ENCODE measurements around the gene RAE1. TPM values are rescaled to one million over a fixed set of nuclear protein-coding genes. Genes with fewer than 3 reads are reported as not detected.

The RAE1 gene
- total and polyA plus RNA-seq, 2 of the 4 experiments (the other 2 are of a cell fraction) = 32.8 to 80.5 TPM

GRCh38 chr20:57428324-57429158, 77.5 kb downstream of the RAE1 start:
- ATAC-seq (ENCODE audit: low read depth) (no peak), DNase-seq (no peak)
- Histone ChIP-seq H3K9me1 (ENCODE audit: insufficient read depth, low read length) (no peaks in the 10 kb centered on the region), H2AFZ (replicated peaks; ENCODE audit: low read length, poor library complexity) (peak overlapping the region; percentile 3), H2AK9ac (replicated peaks; ENCODE audit: low read depth, low read length, poor library complexity) (no peak overlapping the region), H3K23ac (ENCODE audit: low read depth, low read length) (no peak overlapping the region), H2BK5ac (ENCODE audit: low read depth, low read length, poor library complexity, severe bottlenecking) (no peak overlapping the region), H3K36me3 (ENCODE audit: control insufficient read depth, insufficient read depth, low read length) (no peaks in the 10 kb centered on the region), H4K5ac (ENCODE audit: low read depth, low read length) (no peak overlapping the region), H2BK120ac (ENCODE audit: low read depth, low read length) (no peak overlapping the region), H2BK15ac (ENCODE audit: low read depth, low read length) (no peak overlapping the region), H3K9me3 (ENCODE audit: control insufficient read depth, insufficient read depth, low read length) (no peaks in the 10 kb centered on the region), H3K4me3 (ENCODE audit: insufficient read depth, low read depth, low read length) (no peak overlapping the region), H2AK5ac (ENCODE audit: low read depth, low read length) (no peak overlapping the region), H3K4me1 (ENCODE audit: control insufficient read depth, insufficient read depth, low read length) (no peaks in the 10 kb centered on the region), H3K14ac (replicated peaks; ENCODE audit: low read depth, low read length) (no peak overlapping the region), H3K18ac (ENCODE audit: low read depth, low read length) (no peak overlapping the region), H2BK20ac (ENCODE audit: low read depth, low read length) (no peak overlapping the region), H4K91ac (ENCODE audit: insufficient read depth, low read depth, low read length) (no peak overlapping the region), H3K9ac (ENCODE audit: low read depth, low read length) (no peak overlapping the region), H3K4me2 (ENCODE audit: low read depth, low read length) (no peak overlapping the region), H3K79me1 (ENCODE audit: low read depth in 1 of 2, low read length in 2 of 2) (no peaks in the 10 kb centered on the region), H3K4ac (ENCODE audit: low read depth, low read length) (no peak overlapping the region), H4K8ac (ENCODE audit: low read depth in 2 of 2, low read length in 2 of 2) (no peak overlapping the region), H3K56ac (ENCODE audit: extremely low read depth, insufficient read depth, low read length) (no peak overlapping the region), H3K27ac (ENCODE audit: insufficient read depth, low read length) (no peak overlapping the region), H3K27me3 (ENCODE audit: control insufficient read depth, insufficient read depth, low read length) (peaks cover 5% of the 10 kb centered on the region; the same call in 1 of the 2 replicates), H4K20me1 (ENCODE audit: insufficient read depth, low read length) (no peaks in the 10 kb centered on the region)
- POLR2A ChIA-PET (ENCODE audit: unreplicated experiment) = no interaction called here
- dilution Hi-C loops (cut with HindIII; ENCODE audit: low sequenced_read_pairs, unreplicated experiment) (no loop called here), in situ Hi-C loops (cut with MboI; ENCODE audit: low sequenced_read_pairs) (no loop called here), intact Hi-C loops (cut with micrococcal nuclease) (no loop called here)
- CTCF ChIA-PET = interaction anchor here (0.6 kb wide), 1 partner anchor 67 kb away, joined by 5 read pairs; no protein-coding TSS in a partner anchor
- TF ChIP-seq RAD21 (IDR thresholded peaks at IDR 0.05; ENCODE audit: low read length) (no peak), CEBPB (IDR thresholded peaks at IDR 0.05; ENCODE audit: low read depth, low read length) (no peak), POLR2A (IDR thresholded peaks at IDR 0.05; ENCODE audit: low read depth, low read length) (no peak), MAFK (IDR thresholded peaks at IDR 0.05; ENCODE audit: low read depth, low read length) (no peak), SMC3 (IDR thresholded peaks at IDR 0.05; ENCODE audit: low read depth, low read length) (no peak)
- WGBS, 2 experiments (ENCODE audit: extremely low coverage in 2 of 2, insufficient read length in 1 of 2) = 60% methylated on average over 12 of the region's 21 CpGs; no CpG with 5 or more reads in 1 of the 2 experiments
- no TSS peak for BruUV-seq (replicated peaks)

Small RNA genes within 50 kb of the gene (microRNA-seq; reads per million reads assigned to microRNA genes)
- 0 reads per million in 2 experiments for gene MIR4325 (ENCODE audit: insufficient read depth in 1 of 2, insufficient read length in 1 of 2, unreplicated experiment in 1 of 2)
- gene RF00019 (ENCODE audit: insufficient read depth, insufficient read length) = not detected
- gene RPL39P39 (ENCODE audit: insufficient read depth, insufficient read length) = not detected

Small RNA genes within 50 kb of the gene (small RNA-seq; reads per million reads assigned to genes)
- gene MIR4325 (0 reads per million in 5 experiments), gene RF00019 (0 reads per million in 5 experiments), gene RPL39P39 (0 reads per million in 5 experiments)

Other genes starting within 250 kb of the RAE1 start
- not detected in 2 replicates for gene BMP7, start 84.6 kb upstream of the RAE1 start, total RNA-seq (2012; rRNA removed)
- not detected in 2 replicates for gene BMP7, start 84.6 kb upstream of the RAE1 start, polyA plus RNA-seq (2012; rRNA removed)
- gene SPO11, start 21.5 kb upstream of the RAE1 start, total RNA-seq (2012; rRNA removed) = not detected in 2 replicates
- not detected in 2 replicates for gene SPO11, start 21.5 kb upstream of the RAE1 start, polyA plus RNA-seq (2012; rRNA removed)
- 5.2 and 6.9 TPM in 2 replicates for gene RBM38, start 40.1 kb downstream of the RAE1 start, total RNA-seq (2012; rRNA removed)
- 11.9 and 14.6 TPM in 2 replicates for gene RBM38, start 40.1 kb downstream of the RAE1 start, polyA plus RNA-seq (2012; rRNA removed)
- gene CTCFL, start 173.9 kb downstream of the RAE1 start, total RNA-seq (2012; rRNA removed) = not detected in 2 replicates
- not detected in 2 replicates for gene CTCFL, start 173.9 kb downstream of the RAE1 start, polyA plus RNA-seq (2012; rRNA removed)
- gene PCK1, start 209.9 kb downstream of the RAE1 start, total RNA-seq (2012; rRNA removed) = not detected in 2 replicates
- not detected in 2 replicates for gene PCK1, start 209.9 kb downstream of the RAE1 start, polyA plus RNA-seq (2012; rRNA removed)

Data from IMR-90 (cell line).